Fibroblast of the aortic adventitia (primary cell): ENCODE results near the gene KIF24. TPM values are rescaled to one million over a fixed set of nuclear protein-coding genes. Genes with fewer than 3 reads are reported as not detected.

Experiments used
- DNase-seq: peaks from one replicate; pipeline ENCODE4 v3.0.0-alpha.2; 2010; ENCODE audit warnings: low read depth
- H3K4me3 ChIP-seq: 2 replicates; pipeline ENCODE4 v1.5.1; 2011; ENCODE audit warnings: low read depth, mild to moderate bottlenecking, control low read depth, low read length, moderate library complexity
- CTCF ChIP-seq: IDR thresholded peaks from 2 replicates; pipeline ENCODE4 v1.5.1; 2011; ENCODE audit warnings: mild to moderate bottlenecking, low read length, control low read depth, inconsistent platforms; ENCODE audit not compliant: insufficient read depth
- total RNA-seq: library from RNA; depleted of rRNA; stranded (reverse); fragments of >200 nt; gene quantifications from 2 replicates; pipeline ENCODE4 v1.2.3, GENCODE V29; 2012; ENCODE audit warnings: low replicate concordance

The KIF24 gene
- total RNA-seq, 1 donor = 8.2 TPM

DNA sequence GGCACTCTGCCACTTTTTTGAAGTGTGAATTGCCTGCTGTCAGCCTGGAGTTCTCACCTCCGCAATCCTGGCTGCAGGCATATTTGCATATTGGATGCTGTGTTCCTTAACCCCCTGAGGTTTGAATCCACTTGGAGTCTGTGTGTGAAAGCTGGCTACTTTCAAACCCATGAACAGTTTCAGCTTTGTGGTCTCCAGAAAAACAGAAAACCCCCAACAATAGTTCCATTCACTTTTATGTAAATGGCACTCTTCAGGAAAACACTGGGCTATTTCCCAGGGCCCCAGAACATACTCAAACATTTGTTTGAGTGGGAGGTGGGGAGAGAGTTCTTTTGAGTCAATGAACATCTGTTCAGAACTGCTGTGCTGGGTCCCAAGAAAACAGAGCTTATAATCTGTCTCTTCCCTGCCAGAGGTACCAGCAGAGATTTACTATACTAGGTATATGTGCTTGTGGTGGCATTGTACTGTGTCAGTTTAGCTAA, 5.3 kb upstream of the KIF24 start:
- TF ChIP-seq CTCF = no peak
- no peak for DNase-seq
- H3K4me3 ChIP-seq = no peak overlapping the region

DNA sequence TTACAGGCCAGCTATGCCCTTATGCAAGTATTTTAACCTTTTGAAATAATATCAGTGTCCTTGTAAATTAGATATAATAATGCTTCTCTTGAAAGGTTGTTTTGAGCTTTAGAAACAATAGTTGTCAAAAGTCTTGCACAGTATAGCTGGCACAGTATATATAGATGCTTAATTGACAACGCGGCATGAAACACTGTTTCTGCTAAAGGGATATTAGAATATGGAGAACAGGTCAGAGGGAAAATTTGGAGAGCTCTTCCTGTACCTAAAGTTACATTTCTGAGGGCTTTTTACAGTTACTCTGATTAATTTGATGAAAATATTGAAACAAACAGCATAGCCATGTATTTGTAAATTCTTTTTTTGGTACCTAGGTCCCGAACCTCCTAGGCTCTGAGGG, 4.8 kb upstream of the KIF24 start:
- no peak for TF ChIP-seq CTCF
- no peak overlapping the region for H3K4me3 ChIP-seq
- DNase-seq = no peak

- no peak overlapping the region for H3K4me3 ChIP-seq
- TF ChIP-seq CTCF = peak; percentile 68
- DNase-seq = peak; percentile 76
Observed at GRCh38 chr9:34332076-34332964, 3.3 kb upstream of the KIF24 start.

- no peak for DNase-seq
- no peak for TF ChIP-seq CTCF
- no peak overlapping the region for H3K4me3 ChIP-seq
Observed at GRCh38 chr9:34331196-34331595, 2.1 kb upstream of the KIF24 start.

DNA sequence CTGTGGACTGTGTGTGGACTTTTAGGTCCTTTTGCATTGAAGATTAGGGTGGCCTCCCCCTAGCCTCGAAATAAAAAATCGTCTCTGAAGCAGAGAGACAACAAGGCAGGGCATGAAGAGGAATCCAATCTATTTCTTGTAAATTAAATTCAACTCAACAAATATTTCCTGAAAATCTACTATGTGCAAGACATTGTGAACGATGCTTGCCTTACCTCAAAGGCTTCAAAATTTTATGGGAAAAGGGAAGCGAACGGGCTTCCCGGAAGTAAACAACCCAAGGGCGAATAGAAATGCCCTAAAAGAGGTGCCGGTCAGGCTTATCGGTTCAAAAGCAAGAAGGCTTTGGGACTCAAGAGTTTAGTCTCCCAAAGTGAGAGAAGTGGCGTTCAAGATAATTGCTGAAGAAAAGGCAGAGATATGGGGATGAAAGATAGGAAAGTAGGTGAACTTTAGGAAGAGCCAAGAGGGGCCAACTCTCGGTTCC, 525 bp downstream of the KIF24 start:
- no peak for TF ChIP-seq CTCF
- DNase-seq = peak; percentile 44
- H3K4me3 ChIP-seq = peak overlapping the region; percentile 85

- no peak for TF ChIP-seq CTCF
- no peak overlapping the region for H3K4me3 ChIP-seq
- no peak for DNase-seq
Observed at GRCh38 chr9:34326690-34327089, 2.4 kb downstream of the KIF24 start.
